HG02973 (cell line): Measurements from ENCODE around the gene SLC7A1.
A peak's percentile ranks its signal among the peaks of the same experiment; 100 is the strongest.
"Not testable (repeated sequence)": the region's sequence is repeated elsewhere in the genome, so short reads cannot be mapped to it uniquely, and the experiment has no call there.

Source experiments
- ATAC-seq: cut with Tn5 transposase; IDR thresholded peaks from one replicate; pipeline ENCODE4 v1.9.1; 2021; ENCODE audit warnings: moderate library complexity; ENCODE audit not compliant: unreplicated experiment

SLC7A1 gene

GRCh38 chr13:29595380-29596063, at the start of gene SLC7A1:
TSS of gene SLC7A1 (minus strand) at chr13:29595688. CDS start at chr13:29536188, 59,500 bp downstream.
- peak; percentile 73 for ATAC-seq

- ATAC-seq: no peak
Measured at GRCh38 chr13:29640665-29641064, 45.2 kb upstream of the SLC7A1 start.

- ATAC-seq: not testable (repeated sequence)
Measured at GRCh38 chr13:29636831-29637230, 41.3 kb upstream of the SLC7A1 start.

GRCh38 chr13:29624997-29625396, 29.5 kb upstream of the SLC7A1 start:
- ATAC-seq: no peak

- no peak for ATAC-seq
Measured at GRCh38 chr13:29621841-29622240, 26.4 kb upstream of the SLC7A1 start.

- ATAC-seq: no peak
Measured at GRCh38 chr13:29621051-29621800, 25.7 kb upstream of the SLC7A1 start.

GRCh38 chr13:29619995-29620394, 24.5 kb upstream of the SLC7A1 start:
- no peak for ATAC-seq

GRCh38 chr13:29613101-29613500, 17.6 kb upstream of the SLC7A1 start:
- ATAC-seq: no peak

GRCh38 chr13:29607465-29607864, 12.0 kb upstream of the SLC7A1 start:
- no peak for ATAC-seq

- ATAC-seq: no peak
Measured at GRCh38 chr13:29605860-29606526, 10.5 kb upstream of the SLC7A1 start.

GRCh38 chr13:29598321-29598720, 2.8 kb upstream of the SLC7A1 start:
- ATAC-seq: no peak

GRCh38 chr13:29597706-29598105, 2.2 kb upstream of the SLC7A1 start:
- no peak for ATAC-seq

- no peak for ATAC-seq
Measured at GRCh38 chr13:29597246-29597645, 1.8 kb upstream of the SLC7A1 start.

- ATAC-seq: no peak
Measured at GRCh38 chr13:29596064-29596418, 553 bp upstream of the SLC7A1 start.

GRCh38 chr13:29594710-29595379, 643 bp downstream of the SLC7A1 start:
- peak; percentile 40 for ATAC-seq

- peak; percentile 30 for ATAC-seq
Measured at GRCh38 chr13:29594303-29594709, 1.2 kb downstream of the SLC7A1 start.

- ATAC-seq: no peak
Measured at GRCh38 chr13:29593605-29594297, 1.7 kb downstream of the SLC7A1 start.

- ATAC-seq: no peak
Measured at GRCh38 chr13:29591310-29591709, 4.2 kb downstream of the SLC7A1 start.

GRCh38 chr13:29589967-29590366, 5.5 kb downstream of the SLC7A1 start:
- ATAC-seq: no peak

- no peak for ATAC-seq
Measured at GRCh38 chr13:29589234-29589633, 6.3 kb downstream of the SLC7A1 start.

- ATAC-seq: no peak
Measured at GRCh38 chr13:29587645-29588044, 7.8 kb downstream of the SLC7A1 start.
